Prostate gland (tissue), 2 donors: Measurements from ENCODE around the gene TAOK1. TPM values are rescaled to one million over a fixed set of nuclear protein-coding genes. Genes with fewer than 3 reads are reported as not detected.

Experiments
- DNase-seq: peaks from one replicate; pipeline ENCODE4 v3.0.0-alpha.2; 2019; ENCODE audit warnings: low spot score
- H3K27ac ChIP-seq, 2 donors: fragments of 200-600 bp; sonication (generic); 2 replicates each; pipeline ENCODE4 v1.5.1; 2017 to 2019
- H3K27me3 ChIP-seq: fragments of 200-600 bp; sonication (generic); replicated peaks from 2 replicates; pipeline ENCODE4 v1.5.1; 2019; ENCODE audit not compliant: insufficient read depth
- H3K36me3 ChIP-seq, 2 donors: fragments of 200-600 bp; sonication (generic); 1 replicate in 1 of 2; 2 replicates in 1 of 2; pipeline versions ENCODE4 v1.5.1 to v1.8.1; 2017 to 2019
- H3K4me1 ChIP-seq: fragments of 200-600 bp; sonication (generic); replicated peaks from 2 replicates; pipeline ENCODE4 v1.5.1; 2019
- H3K4me3 ChIP-seq, 2 donors: fragments of 200-600 bp; sonication (generic); 2 replicates each; pipeline ENCODE4 v1.5.1; 2017 to 2019
- H3K9me3 ChIP-seq: fragments of 200-600 bp; sonication (generic); 2 replicates; pipeline ENCODE4 v1.5.1; 2017
- CTCF ChIP-seq, 4 experiments: fragments of 200-600 bp in 2 of 4; fragments of 450-650 bp in 2 of 4; sonication (generic) in 2 of 4; IDR thresholded peaks; 1 replicate in 3 of 4; 2 replicates in 1 of 4; pipeline ENCODE4 v1.5.1; 2016 to 2019; ENCODE audit warnings: antibody characterized with exemption in 4 of 4, mild to moderate bottlenecking in 2 of 4, moderate library complexity in 2 of 4
- POLR2A ChIP-seq: fragments of 450-650 bp; IDR thresholded peaks from one replicate; pipeline ENCODE4 v1.6.1; 2016; ENCODE audit warnings: antibody characterized with exemption, mild to moderate bottlenecking
- POLR2AphosphoS5 ChIP-seq: sonication (generic); formaldehyde crosslinking; IDR thresholded peaks from one replicate; pipeline ENCODE4 v1.6.1; 2017; ENCODE audit warnings: antibody characterized with exemption
- WGBS: methylation state at CpG from one replicate; pipeline ENCODE4 v1.1.5; 2018; 5-methylcytosine and 5-hydroxymethylcytosine counted together
- intact Hi-C: fragments of 100-400 bp; cut with DNase I; formaldehyde crosslinking; loops from one replicate; pipeline ENCODE4 v1.14.2; 2022
- total RNA-seq, 2 donors: library from RNA; depleted of rRNA; stranded (reverse); fragments of >200 nt; gene quantifications; one replicate each; pipeline ENCODE4 v1.1.0, GENCODE V29; 2016

Gene TAOK1
- total RNA-seq, 2 donors from 2014 or later: 27.4 to 80.5 TPM

GRCh38 chr17:29586676-29587469 is 196.7 kb downstream of the TAOK1 start:
- no peak overlapping the region for H3K4me3 ChIP-seq
- H3K4me1 ChIP-seq: peaks cover 18% of the 10 kb centered on the region
- TF ChIP-seq POLR2AphosphoS5: no peak
- TF ChIP-seq POLR2A: no peak
- TF ChIP-seq CTCF (IDR thresholded peaks at IDR 0.05): no peak
- H3K36me3 ChIP-seq: no peaks in the 10 kb centered on the region
- no peak overlapping the region for H3K27ac ChIP-seq
- no peak for DNase-seq
- intact Hi-C loops: loop anchor here (10.0 kb wide), 1 partner anchor 518 kb away; no protein-coding TSS in a partner anchor
- 58% methylated on average over 9 of the region's 9 CpGs for WGBS
- no peaks in the 10 kb centered on the region for H3K27me3 ChIP-seq
- H3K9me3 ChIP-seq: no peaks in the 10 kb centered on the region

- Histone ChIP-seq H3K4me3 (peak overlapping the region in 1 of 2 donors; percentile 76), H3K4me1 (peaks cover 24% of the 10 kb centered on the region), H3K36me3 (no peaks in the 10 kb centered on the region), H3K27me3 (no peaks in the 10 kb centered on the region), H3K27ac (no peak overlapping the region), H3K9me3 (no peaks in the 10 kb centered on the region)
- TF ChIP-seq POLR2A (no peak), CTCF (IDR thresholded peaks at IDR 0.05) (no peak), POLR2AphosphoS5 (no peak)
- 71% methylated on average over 6 of the region's 6 CpGs for WGBS
- DNase-seq: no peak
- intact Hi-C loops: loop anchor here (10.0 kb wide), 1 partner anchor 517 kb away; no protein-coding TSS in a partner anchor
These were observed 197.4 kb downstream of the TAOK1 start for GRCh38 chr17:29587591-29587990.

GRCh38 chr17:29588017-29588561 is 197.9 kb downstream of the TAOK1 start:
- intact Hi-C loops: loop anchor here (10.0 kb wide), 1 partner anchor 517 kb away; no protein-coding TSS in a partner anchor
- H3K36me3 ChIP-seq: no peaks in the 10 kb centered on the region
- H3K27me3 ChIP-seq: no peaks in the 10 kb centered on the region
- no peak for DNase-seq
- peaks cover 24% of the 10 kb centered on the region for H3K4me1 ChIP-seq
- TF ChIP-seq POLR2AphosphoS5 (no peak), CTCF (IDR thresholded peaks at IDR 0.05) (no peak), POLR2A (no peak)
- 43% methylated on average over 8 of the region's 8 CpGs for WGBS
- H3K4me3 ChIP-seq: peak overlapping the region; percentile 72 to 76
- H3K9me3 ChIP-seq: no peaks in the 10 kb centered on the region
- peak overlapping the region; percentile 69 to 77 for H3K27ac ChIP-seq

- H3K36me3 ChIP-seq: no peaks in the 10 kb centered on the region
- WGBS: 0% methylated on average over 35 of the region's 72 CpGs
- H3K27me3 ChIP-seq: no peaks in the 10 kb centered on the region
- H3K27ac ChIP-seq: peak overlapping the region; percentile 69 to 77
- H3K9me3 ChIP-seq: no peaks in the 10 kb centered on the region
- peaks cover 24% of the 10 kb centered on the region for H3K4me1 ChIP-seq
- intact Hi-C loops: loop anchor here (10.0 kb wide), 1 partner anchor 516 kb away; no protein-coding TSS in a partner anchor
- peak overlapping the region; percentile 72 to 76 for H3K4me3 ChIP-seq
- TF ChIP-seq POLR2AphosphoS5 (no peak), POLR2A (no peak), CTCF (IDR thresholded peaks at IDR 0.05) (peak in 1 of 4 experiments; percentile 14)
- DNase-seq: no peak
These were observed 198.6 kb downstream of the TAOK1 start for GRCh38 chr17:29588562-29589411.
